ENCODE data around the gene SSR4. TPM values are rescaled to one million over a fixed set of nuclear protein-coding genes. Genes with fewer than 3 reads are reported as not detected.
A peak's percentile ranks its signal among the peaks of the same experiment; 100 is the strongest.

SSR4 gene
- total and polyA plus RNA-seq, 2 donors = 102 to 326 TPM

DNA sequence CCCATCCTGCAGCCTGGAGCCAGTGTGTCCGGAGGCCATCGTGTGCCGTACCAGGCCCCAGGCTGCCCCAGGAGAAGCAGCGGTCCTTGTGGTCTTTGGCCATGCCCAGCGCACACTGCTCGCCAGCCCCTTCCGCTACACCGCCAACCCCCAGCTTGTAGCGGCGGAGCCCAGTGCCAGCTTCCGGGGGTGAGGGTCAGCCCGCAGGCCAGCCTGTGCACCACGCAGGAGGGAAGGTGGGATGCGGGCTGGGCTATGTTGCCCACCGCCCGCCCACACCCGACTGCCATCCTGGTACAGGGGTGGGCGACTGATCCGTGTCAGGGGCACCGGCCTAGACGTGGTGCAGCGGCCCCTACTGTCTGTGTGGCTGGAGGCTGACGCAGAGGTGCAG lies 21.3 kb upstream of the SSR4 start:
- H3K4me1 ChIP-seq (ENCODE audit: insufficient read depth) = no peaks in the 10 kb centered on the region
- no peak overlapping the region for H3K4me3 ChIP-seq (ENCODE audit: low read depth, low read length)
- 89% methylated on average over 23 of the region's 23 CpGs for WGBS
- no peak overlapping the region for H3K27ac ChIP-seq (ENCODE audit: low read depth)
- DNase-seq (ENCODE audit: extremely low spot score) = no peak
- no peaks in the 10 kb centered on the region for H3K36me3 ChIP-seq (ENCODE audit: insufficient read depth)

DNA sequence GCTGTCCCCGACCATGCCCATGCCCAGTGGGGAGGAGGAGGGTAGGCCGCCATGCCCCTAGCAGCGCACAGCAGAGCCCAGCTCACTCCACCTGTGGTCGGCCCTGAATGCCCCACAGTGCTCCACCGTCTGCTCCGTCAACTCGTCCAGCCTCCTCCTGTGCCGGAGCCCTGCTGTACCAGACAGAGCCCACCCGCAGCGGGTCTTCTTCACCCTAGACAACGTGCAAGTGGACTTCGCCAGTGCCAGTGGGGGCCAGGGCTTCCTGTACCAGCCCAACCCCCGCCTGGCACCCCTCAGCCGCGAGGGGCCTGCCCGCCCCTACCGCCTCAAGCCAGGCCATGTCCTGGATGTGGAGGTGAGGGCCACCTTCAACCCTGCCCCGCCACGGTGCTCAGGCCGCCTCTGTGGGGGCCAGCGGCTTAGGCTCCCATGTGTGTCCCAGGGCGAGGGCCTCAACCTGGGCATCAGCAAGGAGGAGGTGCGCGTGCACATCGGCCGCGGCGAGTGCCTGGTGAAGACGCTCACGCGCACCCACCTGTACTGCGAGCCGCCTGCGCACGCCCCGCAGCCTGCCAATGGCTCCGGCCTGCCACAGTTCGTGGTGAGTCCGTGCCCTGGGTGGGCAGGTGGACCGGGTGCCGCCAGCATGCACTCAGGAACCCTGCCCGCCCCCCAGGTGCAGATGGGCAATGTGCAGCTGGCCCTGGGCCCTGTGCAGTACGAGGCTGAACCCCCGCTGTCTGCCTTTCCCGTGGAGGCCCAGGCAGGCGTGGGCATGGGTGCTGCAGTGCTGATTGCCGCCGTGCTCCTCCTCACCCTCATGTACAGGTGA lies 20.5 kb upstream of the SSR4 start:
- no peak for DNase-seq (ENCODE audit: extremely low spot score)
- no peaks in the 10 kb centered on the region for H3K36me3 ChIP-seq (ENCODE audit: insufficient read depth)

DNA sequence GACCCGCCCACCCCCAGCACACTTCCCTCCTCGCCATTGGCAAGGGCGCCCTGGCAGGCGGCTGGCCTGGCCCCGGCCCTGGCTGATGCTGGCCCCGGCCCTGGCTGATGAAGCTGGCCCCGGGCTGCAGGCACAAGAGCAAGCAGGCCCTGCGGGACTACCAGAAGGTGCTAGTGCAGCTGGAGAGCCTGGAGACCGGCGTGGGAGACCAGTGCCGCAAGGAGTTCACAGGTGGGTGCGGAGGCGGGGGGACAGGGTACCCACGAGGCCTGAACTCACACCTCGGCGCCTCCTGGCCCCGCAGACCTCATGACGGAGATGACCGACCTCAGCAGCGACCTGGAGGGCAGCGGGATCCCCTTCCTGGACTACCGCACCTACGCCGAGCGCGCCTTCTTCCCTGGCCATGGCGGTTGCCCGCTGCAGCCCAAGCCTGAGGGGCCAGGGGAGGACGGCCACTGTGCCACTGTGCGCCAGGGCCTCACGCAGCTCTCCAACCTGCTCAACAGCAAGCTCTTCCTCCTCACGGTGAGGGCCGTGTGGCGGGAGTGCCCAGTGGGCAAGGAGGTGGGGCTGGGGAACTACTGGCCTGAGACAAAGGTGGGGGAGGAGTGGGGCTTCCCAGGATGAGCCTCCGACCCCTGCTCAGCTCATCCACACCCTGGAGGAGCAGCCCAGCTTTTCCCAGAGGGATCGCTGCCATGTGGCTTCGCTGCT lies 19.7 kb upstream of the SSR4 start:
- no peaks in the 10 kb centered on the region for H3K4me1 ChIP-seq (ENCODE audit: insufficient read depth)
- no peak overlapping the region for H3K4me3 ChIP-seq (ENCODE audit: low read depth, low read length)
- DNase-seq (ENCODE audit: extremely low spot score) = no peak
- H3K27ac ChIP-seq (ENCODE audit: low read depth) = no peak overlapping the region
- no peaks in the 10 kb centered on the region for H3K36me3 ChIP-seq (ENCODE audit: insufficient read depth)
- WGBS = 91% methylated on average over 37 of the region's 37 CpGs

More for the DNA sequence above, 20.5 kb upstream of the SSR4 start:
- WGBS = 94% methylated on average over 47 of the region's 48 CpGs
- Histone ChIP-seq H3K4me1 (ENCODE audit: insufficient read depth) (no peaks in the 10 kb centered on the region), H3K27ac (ENCODE audit: low read depth) (no peak overlapping the region), H3K4me3 (ENCODE audit: low read depth, low read length) (no peak overlapping the region)

DNA sequence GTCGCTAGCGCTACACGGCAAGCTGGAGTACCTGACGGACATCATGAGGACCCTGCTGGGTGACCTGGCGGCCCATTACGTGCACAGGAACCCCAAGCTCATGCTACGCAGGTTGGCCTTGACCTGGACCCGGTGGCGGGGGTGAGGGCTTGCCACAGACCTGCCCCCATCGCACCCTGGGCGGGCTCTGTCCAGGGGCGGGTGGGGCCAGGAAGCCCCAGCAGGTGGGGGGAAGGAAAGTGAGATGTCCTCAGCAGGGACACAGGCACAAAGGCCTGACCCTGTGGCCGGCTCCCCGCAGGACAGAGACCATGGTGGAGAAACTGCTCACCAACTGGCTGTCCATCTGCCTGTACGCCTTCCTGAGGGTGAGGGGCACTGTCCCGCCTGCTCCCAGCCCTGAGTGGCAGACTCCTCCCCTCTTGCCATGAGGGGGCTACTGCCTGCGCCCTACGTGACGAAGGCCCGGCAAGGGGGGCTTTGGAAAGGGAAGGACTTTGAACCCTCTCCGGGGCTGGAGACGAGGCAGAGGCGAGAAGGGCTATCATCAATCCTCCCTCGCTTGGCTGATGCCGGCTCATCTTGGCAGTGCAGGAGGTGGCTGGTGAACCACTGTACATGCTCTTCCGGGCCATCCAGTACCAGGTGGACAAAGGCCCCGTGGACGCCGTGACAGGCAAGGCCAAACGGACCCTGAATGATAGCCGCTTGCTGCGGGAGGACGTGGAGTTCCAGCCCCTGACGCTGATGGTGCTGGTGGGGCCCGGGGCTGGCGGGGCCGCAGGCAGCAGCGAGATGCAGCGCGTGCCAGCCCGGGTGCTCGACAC lies 19.0 kb upstream of the SSR4 start:
- H3K36me3 ChIP-seq (ENCODE audit: insufficient read depth) = no peaks in the 10 kb centered on the region
- no peak overlapping the region for H3K27ac ChIP-seq (ENCODE audit: low read depth)
- WGBS = 91% methylated on average over 42 of the region's 42 CpGs
- H3K4me3 ChIP-seq (ENCODE audit: low read depth, low read length) = no peak overlapping the region
- DNase-seq (ENCODE audit: extremely low spot score) = no peak
- no peaks in the 10 kb centered on the region for H3K4me1 ChIP-seq (ENCODE audit: insufficient read depth)

DNA sequence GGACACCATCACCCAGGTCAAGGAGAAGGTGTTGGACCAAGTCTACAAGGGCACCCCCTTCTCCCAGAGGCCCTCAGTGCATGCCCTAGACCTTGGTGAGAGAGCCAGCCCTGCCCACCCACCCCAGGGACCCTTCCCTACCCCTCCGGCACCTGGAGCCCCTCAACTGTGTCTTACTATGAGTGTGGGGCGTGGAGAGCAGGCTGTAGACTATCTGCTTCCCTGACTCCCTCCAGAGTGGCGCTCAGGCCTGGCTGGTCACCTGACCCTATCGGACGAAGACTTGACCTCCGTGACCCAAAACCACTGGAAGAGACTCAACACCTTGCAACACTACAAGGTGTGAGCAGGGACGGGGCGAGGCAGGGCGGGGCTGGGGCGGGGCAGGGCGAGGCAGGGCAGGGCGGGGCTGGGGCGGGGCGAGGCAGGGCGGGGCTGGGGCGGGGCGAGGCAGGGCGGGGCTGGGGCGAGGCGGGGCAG lies 18.3 kb upstream of the SSR4 start:
- 91% methylated on average over 20 of the region's 20 CpGs for WGBS
- H3K4me1 ChIP-seq (ENCODE audit: insufficient read depth) = no peaks in the 10 kb centered on the region
- H3K36me3 ChIP-seq (ENCODE audit: insufficient read depth) = no peaks in the 10 kb centered on the region
- no peak overlapping the region for H3K4me3 ChIP-seq (ENCODE audit: low read depth, low read length)
- H3K27ac ChIP-seq (ENCODE audit: low read depth) = no peak overlapping the region
- no peak for DNase-seq (ENCODE audit: extremely low spot score)

DNA sequence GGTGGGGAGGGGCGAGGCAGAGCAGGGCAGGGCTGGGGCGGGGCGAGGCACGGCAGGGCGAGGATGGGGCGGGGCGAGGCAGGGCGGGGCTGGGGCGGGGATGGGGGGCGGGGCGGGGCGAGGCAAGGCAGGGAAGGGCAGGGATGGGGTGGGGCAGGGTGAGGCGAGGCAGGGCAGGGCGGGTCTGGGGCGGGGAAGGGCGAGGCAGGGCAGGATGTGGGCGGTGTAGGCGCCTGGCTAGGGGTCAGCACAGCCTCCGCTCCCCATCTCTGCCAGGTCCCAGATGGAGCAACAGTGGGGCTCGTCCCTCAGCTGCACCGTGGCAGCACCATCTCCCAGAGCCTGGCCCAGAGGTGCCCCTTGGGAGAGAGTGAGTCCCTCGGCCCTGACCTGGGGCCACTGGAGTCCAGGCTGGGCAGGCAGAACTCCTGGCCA lies 17.8 kb upstream of the SSR4 start:
- WGBS = 90% methylated on average over 14 of the region's 22 CpGs
- H3K36me3 ChIP-seq (ENCODE audit: insufficient read depth) = no peaks in the 10 kb centered on the region
- H3K4me3 ChIP-seq (ENCODE audit: low read depth, low read length) = no peak overlapping the region
- no peaks in the 10 kb centered on the region for H3K4me1 ChIP-seq (ENCODE audit: insufficient read depth)
- no peak overlapping the region for H3K27ac ChIP-seq (ENCODE audit: low read depth)
- DNase-seq (ENCODE audit: extremely low spot score) = no peak

DNA sequence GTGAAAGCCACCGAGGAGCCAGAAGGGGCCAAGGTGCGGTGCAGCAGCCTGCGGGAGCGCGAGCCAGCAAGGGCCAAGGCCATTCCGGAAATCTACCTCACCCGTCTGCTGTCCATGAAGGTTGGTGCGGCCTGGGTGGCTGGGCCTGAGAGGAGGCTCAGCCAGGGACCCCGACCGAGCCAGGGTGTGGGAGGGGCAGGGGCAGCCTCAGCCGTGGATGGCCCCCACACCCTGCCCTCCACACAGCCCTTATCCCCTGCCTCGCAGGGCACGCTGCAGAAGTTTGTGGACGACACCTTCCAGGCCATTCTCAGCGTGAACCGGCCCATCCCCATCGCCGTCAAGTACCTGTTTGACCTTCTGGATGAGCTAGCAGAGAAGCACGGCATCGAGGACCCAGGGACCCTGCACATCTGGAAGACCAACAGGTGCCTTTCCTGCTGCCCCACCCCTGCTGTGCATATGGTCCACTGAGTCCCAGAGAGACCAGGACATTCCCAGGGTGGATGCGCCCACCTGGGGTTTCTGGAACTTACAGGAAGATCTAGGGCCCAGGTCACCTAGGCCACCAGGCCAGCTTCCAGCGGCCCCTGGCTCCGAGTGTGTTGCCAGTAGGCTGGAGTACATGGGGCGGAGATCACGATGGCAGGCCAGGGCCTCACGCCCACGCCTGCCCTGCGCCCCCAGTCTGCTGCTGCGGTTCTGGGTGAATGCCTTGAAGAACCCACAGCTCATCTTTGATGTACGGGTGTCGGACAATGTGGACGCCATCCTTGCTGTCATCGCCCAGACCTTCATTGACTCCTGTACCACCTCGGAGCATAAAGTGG lies 17.0 kb upstream of the SSR4 start:
- Histone ChIP-seq H3K36me3 (ENCODE audit: insufficient read depth) (no peaks in the 10 kb centered on the region), H3K4me1 (ENCODE audit: insufficient read depth) (no peaks in the 10 kb centered on the region), H3K27ac (ENCODE audit: low read depth) (no peak overlapping the region), H3K4me3 (ENCODE audit: low read depth, low read length) (no peak overlapping the region)
- 90% methylated on average over 34 of the region's 34 CpGs for WGBS
- DNase-seq (ENCODE audit: extremely low spot score) = no peak

DNA sequence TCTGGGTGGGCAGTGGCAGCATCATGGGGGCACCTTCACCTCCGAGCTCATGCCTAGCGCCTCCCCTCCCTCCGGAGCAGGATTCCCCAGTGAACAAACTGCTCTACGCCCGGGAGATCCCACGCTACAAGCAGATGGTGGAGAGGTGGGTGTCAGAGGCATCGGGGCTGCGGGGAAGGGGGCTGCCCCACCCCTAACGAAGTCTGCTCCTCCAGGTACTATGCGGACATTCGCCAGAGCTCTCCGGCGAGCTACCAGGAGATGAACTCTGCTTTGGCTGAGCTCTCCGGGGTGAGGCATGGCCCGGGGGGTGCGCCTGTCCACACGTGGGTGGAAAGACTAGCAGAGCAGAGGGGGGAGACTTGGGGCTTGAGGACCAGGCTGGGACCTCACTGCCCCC lies 16.3 kb upstream of the SSR4 start:
- H3K36me3 ChIP-seq (ENCODE audit: insufficient read depth) = no peaks in the 10 kb centered on the region
- no peak for DNase-seq (ENCODE audit: extremely low spot score)
- 59% methylated on average over 17 of the region's 17 CpGs for WGBS
- no peak overlapping the region for H3K27ac ChIP-seq (ENCODE audit: low read depth)
- H3K4me3 ChIP-seq (ENCODE audit: low read depth, low read length) = no peak overlapping the region
- no peaks in the 10 kb centered on the region for H3K4me1 ChIP-seq (ENCODE audit: insufficient read depth)

DNA sequence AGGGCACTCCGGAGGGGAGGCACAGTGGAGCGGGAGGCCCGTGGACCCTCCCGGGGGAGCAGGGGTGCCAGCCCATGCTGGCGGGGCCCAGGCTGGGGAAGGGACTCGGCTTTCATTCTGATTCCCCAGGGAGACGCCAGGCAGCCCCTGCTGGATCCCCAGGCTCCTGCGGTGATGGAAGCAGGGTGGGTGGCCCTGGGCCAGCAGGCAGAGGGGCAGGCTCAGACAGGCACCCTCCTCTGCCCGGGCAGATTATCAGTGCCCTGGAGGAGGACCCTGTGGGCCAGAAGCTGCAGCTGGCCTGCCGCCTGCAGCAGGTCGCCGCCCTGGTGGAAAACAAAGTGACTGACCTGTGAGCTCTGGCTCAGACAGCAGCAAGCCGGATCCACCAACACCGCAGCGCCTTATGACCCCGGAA lies 15.8 kb upstream of the SSR4 start:
- no peak overlapping the region for H3K4me3 ChIP-seq (ENCODE audit: low read depth, low read length)
- H3K27ac ChIP-seq (ENCODE audit: low read depth) = no peak overlapping the region
- no peaks in the 10 kb centered on the region for H3K36me3 ChIP-seq (ENCODE audit: insufficient read depth)
- 73% methylated on average over 16 of the region's 16 CpGs for WGBS
- DNase-seq (ENCODE audit: extremely low spot score) = no peak
- no peaks in the 10 kb centered on the region for H3K4me1 ChIP-seq (ENCODE audit: insufficient read depth)

DNA sequence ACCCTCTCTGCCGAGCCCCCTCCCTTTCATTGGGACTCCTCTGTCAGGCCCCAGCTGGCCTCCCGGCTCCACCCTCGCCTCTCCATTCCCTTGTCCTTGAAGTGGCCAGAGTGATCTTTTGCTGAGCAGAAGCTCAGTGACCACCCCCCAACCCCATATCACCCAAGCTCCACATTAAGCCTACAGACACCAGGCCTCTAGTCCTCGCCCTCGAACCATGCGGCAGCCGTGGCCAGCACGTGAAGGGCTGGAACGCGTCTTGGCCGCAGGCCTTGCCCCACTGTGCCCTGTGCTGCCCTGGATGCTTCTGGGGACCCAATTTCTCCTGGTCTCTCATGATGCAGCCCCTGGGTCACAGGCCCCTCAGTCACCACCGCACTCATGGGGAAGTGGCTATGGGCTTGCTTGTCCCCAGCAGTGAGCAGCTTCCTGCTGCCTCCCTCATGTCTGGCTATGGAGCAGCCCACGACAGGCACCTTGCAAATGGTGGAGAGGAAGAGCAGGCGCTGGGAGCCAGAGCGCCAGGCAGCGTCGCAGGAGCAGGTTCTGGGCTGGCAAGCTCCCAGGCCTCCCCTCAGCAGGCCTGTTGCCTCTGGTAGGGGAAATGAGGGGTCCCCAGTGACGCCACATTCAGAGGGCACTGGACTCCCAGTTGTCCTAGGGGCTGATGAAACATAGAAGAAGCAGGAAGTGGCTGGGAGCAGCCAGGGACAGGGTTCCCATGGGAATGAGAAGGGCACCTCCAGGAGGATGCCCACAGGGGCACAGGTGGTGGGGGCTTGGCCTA lies 14.4 kb upstream of the SSR4 start:
- Histone ChIP-seq H3K4me3 (ENCODE audit: low read depth, low read length) (no peak overlapping the region), H3K27ac (ENCODE audit: low read depth) (no peak overlapping the region), H3K36me3 (ENCODE audit: insufficient read depth) (no peaks in the 10 kb centered on the region), H3K4me1 (ENCODE audit: insufficient read depth) (no peaks in the 10 kb centered on the region)
- no peak for DNase-seq (ENCODE audit: extremely low spot score)
- 63% methylated on average over 18 of the region's 18 CpGs for WGBS

DNA sequence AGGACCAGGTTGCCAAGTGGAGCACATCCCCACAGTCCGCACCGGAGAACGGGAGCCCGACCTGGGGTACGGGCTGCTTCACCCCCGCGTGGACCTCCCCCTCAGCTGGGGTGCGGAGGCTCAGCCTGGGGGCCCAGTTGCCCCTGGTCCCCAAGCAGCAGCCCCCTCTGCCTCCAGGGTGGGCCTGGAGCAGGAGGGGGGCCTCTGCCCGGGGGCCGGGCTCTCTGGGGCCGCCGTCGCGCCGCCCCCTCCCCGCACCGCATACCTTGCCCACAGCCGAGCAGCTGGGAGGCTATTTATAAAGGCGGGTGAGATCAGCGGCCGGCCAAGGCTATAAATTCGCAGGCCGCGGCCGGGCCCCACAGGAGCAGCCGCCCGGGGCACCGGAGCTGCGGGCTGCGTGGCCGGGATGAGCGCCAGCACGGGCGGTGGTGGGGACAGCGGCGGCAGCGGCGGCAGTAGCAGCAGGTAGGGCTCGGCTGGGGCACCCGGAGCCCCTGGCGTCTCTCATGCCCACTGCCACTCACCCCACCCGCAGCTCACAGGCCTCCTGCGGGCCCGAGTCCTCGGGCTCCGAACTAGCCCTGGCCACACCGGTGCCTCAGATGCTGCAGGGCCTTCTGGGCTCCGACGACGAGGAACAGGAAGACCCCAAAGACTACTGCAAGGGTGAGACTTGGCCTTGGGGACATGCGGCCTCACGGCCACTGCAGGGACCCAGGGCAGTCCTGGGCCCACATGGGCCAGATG lies 13.6 kb upstream of the SSR4 start, which contains the start of gene SRPK3:
Gene SRPK3, plus strand, starts transcription at position 364 of the 750 bp plus-strand sequence. Its CDS starts 46 bp downstream, at position 410.
- Histone ChIP-seq H3K4me3 (ENCODE audit: low read depth, low read length) (no peak within 1 kb of the TSS), H3K36me3 (ENCODE audit: insufficient read depth) (peaks cover 4% of the 10 kb centered on the region), H3K4me1 (ENCODE audit: insufficient read depth) (no peaks in the 10 kb centered on the region), H3K27ac (ENCODE audit: low read depth) (peak within 1 kb of the TSS; percentile 43)
- no peak for DNase-seq (ENCODE audit: extremely low spot score)
- WGBS = 7% methylated on average over 52 of the region's 52 CpGs
